GM15510 (cell line): Measurements from ENCODE around the gene BAIAP2.

ENCODE experiments used
- POLR2A ChIP-seq: IDR thresholded peaks from 3 replicates; pipeline ENCODE4 v1.6.1; 2011; ENCODE audit warnings: borderline replicate concordance; ENCODE audit not compliant: insufficient read length; ENCODE audit errors: extremely low read depth

The BAIAP2 gene

DNA sequence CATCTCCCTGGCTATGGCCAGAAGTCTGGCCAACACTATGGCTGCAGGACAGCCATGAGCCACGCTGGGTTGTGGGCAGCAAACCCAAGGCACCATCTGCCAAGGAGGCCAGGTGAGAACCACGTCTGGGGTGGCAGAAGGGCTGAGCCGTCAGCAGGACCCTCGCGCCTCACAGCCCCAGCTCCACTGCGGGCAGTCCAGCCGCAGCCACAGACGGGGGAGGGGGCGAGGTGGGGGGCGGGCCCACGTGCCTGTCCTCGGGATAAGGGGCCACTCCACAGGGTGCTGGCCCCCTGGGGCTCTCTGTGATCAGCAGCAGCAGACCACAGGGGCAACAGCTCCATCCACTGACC lies 6.5 kb upstream of the BAIAP2 start:
- no peak for TF ChIP-seq POLR2A

DNA sequence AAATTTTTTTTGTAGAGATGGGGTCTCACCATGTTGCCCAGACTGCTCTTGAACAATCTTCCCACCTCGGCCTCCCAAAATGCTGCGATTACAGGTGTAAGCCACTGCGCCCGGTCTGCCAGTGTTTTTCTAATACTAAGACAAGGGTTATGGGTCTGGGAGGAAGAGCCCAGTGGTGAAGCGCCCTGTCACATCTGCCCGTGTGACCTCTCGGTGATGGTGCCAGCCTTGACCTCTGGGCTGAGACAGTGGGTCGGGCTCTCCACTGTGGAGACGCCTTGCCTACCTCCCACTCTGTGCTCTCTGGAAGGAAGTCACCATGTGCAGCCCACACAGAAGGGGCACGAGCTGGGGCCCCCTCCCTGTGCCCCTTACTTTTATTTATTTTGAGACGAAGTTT lies 5.1 kb upstream of the BAIAP2 start:
- no peak for TF ChIP-seq POLR2A

DNA sequence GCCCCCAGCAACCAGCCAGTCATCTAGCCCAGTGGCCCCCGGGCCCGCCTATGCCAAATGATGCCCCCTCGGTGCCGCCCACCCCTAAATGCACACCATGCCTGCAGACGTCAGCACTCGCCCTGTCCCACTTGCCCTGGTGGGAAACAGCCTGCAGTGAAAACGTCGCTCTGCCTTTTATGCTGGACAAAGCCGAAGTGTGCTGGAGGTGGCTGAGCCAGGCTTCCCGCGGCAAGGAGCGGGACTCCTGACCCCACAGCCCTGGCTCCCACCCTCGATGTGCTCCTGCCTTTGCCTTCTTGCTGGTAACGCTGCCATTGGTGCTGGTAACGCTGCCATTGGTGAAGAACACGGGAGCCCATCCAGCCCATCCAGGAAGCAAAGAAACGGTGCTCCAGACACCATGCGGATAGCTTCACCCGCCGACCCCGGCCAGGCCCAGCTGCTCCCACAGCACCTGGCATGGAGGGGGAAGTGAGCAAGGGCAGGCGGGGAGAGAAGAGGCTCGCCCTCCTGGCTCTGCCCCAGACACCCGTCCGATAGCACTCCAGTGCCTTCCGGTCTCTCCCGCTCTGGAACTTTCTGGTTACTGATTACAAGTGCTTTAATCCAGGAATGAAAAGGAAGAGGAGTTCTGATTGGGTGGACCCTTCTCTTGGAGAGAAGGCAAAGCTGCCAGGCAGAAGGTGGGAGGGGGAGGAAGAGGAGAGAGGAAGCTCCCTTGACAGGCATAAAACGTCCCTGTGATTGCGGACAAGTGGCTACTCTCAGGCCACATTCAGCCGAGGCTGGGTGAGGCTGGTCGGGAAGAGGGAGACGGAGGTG lies 4.0 kb upstream of the BAIAP2 start:
- no peak for TF ChIP-seq POLR2A

DNA sequence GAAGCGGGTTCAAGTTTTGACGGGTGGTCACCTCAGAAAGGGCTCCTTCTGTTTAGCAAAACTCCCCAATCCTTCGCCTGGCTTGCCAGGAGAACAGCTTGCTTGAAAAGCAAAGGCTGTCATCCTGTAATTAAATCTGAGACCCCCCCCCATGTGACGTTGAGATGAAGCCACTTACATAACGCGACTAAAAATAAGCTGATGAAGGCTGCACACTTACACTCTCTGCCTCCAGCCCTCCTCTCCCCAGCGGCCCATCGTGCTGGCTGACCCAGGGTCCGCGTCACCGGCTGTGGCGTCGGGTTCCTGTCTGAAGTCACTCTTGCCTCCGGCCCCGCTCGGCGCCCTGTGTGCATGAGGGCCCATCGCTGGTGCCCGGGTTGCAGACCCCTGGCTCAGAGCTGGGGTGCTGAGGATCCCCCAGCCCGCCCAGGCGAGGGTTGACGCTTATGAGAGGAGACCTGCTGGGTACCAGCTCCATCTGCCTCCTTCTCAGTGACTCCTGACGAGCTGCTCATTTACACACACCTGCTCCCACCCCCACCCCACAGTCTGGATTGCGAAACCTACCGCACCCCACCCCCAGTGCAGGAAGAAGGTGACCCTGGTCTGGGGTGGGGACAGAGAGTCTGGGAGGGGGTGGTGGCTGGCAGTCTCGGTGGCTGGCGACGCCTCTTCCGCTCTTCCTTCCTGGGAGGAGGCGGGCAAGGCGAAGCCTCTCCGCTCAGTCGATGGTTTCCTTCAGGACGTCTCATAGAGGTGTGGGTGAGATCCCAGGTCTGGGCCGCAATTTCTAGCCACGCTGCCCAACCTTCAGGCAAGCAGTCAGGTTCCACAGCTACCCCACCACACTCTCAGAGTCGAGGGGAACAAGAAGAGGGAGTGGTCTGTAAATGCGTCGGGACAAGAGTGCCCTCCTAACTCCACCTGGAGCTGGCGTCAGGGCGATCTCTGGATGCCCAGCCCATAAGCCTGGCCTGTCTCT lies 3.1 kb upstream of the BAIAP2 start:
- TF ChIP-seq POLR2A = no peak

DNA sequence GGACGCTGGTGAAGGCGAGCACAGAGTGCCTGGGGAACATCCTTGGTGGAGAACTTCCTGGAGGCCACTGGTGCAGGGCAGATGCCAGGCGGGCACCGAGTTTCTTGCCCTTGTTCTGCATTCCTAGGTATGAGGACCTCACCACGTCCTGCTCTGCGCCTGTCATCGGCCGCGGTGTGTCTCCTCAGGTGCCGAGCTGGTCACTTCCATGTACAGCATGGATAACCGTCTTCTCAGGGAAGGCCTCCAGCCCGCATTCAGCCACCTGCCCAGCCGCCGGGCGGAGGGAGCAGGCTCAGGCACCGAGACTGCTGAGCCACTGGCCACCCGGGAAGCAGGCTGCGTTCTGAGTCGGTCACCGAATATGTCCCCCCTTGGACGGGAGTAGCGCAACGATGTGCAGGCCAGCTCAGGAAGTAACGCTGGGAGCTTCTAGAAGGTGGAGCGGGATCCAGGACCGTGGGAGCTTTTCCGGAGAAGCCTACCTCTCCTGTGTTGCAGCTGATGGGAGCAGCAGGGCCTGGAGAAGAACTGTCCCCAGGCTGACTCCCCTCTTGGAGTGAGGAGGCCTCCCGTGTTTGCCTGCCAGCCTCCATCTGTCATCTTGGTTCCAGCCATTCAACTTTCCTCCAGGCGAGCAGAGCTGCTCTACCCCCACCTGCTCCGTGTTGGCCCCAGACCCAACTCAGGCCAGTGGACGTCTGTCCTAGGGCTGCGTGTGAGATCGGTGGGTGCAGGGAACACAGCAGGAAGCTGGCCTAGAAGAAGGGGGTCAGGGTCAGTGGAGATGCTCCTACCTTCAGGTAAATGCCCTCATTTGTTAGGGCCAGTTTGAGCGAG lies 2.1 kb upstream of the BAIAP2 start:
- no peak for TF ChIP-seq POLR2A

DNA sequence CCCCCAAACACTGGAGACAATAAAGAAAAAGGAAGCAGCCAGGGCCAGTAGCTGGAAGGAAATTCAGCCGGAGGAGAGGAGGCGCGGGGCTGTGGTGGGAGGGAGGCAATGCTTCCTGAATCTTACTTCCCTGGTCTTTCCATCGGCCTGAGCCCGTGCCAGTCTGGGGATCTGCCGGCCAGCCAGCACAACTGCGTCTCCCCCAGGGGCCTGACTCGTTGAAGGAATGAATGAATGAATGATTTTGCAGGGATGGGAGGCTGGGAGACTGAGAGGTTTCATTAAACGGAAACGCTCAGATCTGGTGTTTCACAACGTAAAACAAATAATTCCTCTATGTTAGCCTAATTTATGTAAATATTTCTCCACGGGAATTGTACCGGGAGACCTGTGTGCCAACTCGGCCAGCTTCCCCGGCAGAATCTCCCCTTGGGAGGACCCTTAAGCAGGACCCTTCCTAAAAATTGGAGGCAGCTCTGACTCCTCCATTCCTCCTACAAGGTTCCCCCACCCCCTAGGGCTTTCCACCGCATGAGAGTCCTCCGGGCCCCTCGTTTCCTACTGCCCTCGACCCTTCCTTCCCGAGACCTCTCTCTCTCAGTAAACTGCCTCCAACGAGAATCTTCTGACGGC lies 1.3 kb upstream of the BAIAP2 start:
- TF ChIP-seq POLR2A = no peak

DNA sequence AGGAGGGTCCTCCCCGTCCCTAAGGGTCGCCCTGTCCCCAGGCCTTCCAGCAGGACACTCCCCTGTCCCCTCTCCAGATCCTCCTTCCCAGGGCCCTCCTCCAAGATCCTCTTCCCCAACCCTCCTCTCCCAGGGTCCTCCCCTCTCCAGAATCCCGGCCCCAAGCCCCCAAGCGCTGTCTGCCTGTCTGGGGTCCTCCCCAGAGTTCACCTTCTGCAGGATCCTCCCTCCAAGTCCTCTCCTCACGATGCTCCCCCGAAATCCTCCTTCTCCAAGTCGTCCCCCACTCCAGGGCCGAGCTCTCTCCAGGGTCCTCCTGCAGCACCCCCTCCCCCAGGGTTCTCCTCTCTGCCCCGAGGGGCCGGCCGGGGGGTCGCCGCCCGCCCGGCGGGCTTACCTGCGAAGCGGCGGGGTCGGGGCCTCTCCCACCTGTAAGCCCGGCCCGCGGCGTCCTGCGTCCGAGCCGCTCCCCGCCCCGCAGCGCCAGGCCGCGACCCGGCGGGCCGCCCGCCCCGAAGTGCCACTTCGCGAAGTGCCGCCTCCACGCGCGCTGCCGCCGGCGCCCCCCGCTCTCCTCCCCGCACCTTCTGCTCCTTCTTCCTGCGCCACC lies 678 bp upstream of the BAIAP2 start:
- TF ChIP-seq POLR2A = no peak

DNA sequence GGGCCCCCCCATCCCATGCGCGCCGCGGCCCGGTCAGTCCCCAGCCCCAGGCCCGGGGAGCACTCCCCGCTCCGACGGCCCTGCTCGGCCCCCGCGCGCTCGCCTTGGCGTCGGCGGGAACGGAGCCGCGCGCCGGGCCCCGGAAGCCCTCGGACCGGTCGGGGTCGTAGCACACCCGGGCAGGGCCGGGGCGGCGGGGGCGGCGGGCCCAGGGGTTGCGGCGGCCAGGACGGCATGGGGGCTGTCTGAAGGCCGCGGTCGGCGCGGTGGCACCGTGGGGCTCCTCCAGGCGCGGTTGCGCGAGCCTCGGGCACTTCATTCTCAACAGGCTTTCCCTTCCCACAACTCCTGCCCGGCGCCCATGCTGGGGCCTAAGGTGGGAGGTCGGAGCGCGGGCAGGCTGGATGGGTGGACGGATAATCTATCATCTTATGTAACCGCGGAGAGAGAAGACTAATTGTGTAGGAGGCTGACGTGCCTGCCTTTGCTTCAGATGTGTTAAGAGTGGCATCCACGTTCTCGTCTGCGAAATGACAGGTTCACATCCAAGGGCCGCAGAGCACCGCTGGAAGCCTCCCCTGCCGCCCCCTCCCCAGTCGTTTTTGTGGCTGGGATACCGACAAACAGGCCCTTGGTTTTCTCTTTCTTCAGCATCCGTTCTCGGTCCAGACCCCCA lies 708 bp downstream of the BAIAP2 start:
- no peak for TF ChIP-seq POLR2A

DNA sequence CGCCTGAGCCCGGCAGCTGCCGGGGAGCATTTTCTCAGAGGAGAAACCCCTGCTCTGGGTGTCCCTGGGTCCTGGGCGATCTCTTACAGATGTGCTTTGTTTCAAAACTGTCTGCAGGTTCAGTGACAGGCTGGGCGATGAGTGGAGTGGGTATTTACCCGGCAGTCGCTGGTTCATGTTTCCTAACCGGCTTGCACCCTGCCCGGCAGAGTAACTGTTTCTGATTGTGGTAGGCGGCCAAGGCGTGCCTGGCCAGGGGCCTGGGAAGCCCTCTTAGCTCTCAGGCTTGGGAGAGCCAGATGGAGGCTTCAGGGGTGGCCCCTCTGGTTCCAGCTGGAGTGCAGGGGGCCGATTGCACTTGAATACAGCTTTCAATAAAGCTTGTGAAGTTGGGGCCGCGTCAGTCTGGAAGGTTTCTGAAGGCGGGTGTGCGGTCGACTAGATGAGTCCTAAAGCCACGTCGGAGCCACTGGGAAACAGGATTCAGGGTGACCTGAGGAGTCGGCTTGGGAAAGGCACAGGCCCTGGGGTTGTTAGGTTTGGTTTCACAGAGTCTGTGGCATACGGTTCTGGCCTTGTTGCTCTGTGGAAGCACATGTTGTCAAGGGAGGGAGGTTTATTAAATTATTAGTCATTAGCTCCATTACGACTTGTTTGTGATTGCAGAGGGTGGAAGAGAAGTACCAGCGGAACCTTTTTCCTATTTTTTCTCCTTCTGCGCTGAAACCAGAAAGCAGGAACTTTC lies 1.4 kb downstream of the BAIAP2 start:
- no peak for TF ChIP-seq POLR2A

DNA sequence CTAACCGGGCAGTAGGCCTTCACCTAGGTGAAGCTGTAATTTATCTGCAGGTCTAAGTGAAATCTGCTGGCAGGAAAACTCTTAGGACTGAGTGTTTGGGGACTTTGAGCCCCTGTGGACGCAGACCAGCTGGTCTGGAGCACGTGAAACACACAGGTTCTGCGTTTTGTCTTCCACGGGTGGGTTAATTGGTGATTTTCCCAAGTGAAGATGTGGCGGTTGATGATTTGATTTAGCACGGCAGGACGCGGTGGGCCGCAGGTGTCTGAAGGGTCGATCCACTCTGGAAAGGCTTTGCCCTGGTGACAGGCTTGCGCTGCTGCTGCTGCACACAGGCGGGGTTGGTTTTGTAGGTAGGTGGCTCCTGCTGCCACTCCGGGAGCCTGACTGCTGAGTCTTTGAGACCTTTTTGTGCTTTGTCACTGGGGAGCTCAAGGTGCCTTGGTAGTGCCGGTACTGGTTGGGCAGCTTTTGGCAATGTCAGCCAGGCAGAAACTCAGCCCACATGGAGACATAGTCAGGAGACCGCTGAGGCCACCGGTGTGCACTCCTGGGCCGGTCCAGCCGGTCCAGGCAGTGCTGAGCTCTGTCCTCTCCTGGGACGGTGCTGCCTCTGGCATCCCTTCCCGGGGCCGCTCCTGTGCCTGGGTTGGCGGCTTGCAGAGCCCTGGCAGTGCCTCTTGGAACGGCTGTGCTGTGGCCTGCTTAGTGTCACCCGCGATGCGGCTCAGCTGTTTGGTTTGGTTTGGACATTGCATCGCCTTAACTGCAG lies 2.3 kb downstream of the BAIAP2 start:
- TF ChIP-seq POLR2A = no peak

DNA sequence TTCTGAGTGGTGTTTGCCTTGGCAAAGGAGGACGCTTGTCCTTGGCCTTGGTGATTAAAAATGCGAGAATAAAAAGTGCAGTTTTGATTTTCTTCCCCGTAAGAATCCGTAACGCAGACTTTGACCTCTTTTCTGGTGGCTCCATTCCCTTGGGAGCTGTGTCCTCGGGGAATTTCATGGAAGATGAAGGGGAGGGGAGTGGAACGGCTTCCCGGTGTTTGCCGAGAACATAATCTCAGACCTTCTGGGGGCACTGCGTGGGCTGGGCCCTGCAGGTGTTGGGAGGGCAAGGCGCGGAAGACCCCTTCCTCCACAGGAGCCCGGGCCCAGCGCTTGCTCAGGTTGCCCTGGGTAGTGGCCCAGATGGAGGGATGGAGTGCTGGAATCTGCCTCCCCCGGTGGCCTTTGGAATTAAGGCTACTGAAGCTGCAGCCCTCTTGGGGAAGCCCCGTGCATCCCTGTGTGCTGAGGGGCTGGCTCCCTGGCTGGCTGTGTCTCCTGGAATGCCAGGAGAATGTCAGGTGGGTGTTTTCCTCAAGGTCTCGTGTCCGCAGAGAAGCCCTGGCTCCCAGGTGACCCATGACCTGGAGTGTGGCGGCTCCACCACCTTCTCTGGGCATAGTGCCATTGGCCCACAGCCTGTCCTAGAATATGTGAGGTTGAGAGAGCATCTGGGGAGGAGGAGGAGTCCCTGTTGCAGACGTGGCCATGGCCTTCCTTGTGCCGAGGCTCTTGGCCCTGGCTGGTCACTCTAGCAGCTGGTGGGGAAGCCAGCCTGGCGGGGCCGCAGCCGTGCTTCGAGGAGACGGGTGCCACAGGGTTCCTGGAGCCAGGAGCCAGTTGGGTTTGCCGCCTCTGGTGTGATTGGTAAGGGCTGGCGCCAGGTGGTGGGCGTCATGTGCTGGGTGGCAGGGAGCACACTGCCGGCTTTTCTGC lies 3.1 kb downstream of the BAIAP2 start:
- no peak for TF ChIP-seq POLR2A
